PC-3 (cell line): Measurements from ENCODE around the gene GIN1.

Experiments
- EZH2 ChIP-seq: fragments of 300-600 bp; sonication (generic); IDR thresholded peaks from one replicate; pipeline ENCODE4 v1.6.1; 2017; ENCODE audit warnings: antibody characterized with exemption, mild to moderate bottlenecking, low read length; ENCODE audit not compliant: unreplicated experiment
- TF ChIP-seq, protein P1 (sequence below): fragments of 300-600 bp; sonication (generic); conservative IDR thresholded peaks from 2 replicates; pipeline ENCODE4 v1.5.1; 2017; ENCODE audit warnings: antibody characterized with exemption, low read depth, mild to moderate bottlenecking, low read length

DNA sequence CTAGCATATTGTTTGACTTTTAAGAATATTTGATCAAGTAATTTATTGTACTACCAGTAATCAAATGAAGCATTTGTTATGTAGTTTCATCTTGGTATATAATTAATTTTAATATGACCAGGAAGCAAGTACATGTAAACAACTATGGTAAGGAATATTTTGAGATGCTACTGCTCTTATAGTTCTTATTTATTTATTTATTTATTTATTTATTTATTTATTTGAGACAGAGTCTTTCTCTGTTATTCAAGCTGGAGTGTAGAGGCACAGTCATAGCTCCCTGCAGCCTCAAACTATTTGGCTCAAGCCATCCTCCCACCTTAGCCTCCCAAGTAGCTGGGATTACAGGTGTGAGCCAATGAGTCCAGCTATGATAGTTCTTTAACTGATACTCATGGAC lies 8.3 kb upstream of the GIN1 start:
- TF ChIP-seq, protein P1, sequence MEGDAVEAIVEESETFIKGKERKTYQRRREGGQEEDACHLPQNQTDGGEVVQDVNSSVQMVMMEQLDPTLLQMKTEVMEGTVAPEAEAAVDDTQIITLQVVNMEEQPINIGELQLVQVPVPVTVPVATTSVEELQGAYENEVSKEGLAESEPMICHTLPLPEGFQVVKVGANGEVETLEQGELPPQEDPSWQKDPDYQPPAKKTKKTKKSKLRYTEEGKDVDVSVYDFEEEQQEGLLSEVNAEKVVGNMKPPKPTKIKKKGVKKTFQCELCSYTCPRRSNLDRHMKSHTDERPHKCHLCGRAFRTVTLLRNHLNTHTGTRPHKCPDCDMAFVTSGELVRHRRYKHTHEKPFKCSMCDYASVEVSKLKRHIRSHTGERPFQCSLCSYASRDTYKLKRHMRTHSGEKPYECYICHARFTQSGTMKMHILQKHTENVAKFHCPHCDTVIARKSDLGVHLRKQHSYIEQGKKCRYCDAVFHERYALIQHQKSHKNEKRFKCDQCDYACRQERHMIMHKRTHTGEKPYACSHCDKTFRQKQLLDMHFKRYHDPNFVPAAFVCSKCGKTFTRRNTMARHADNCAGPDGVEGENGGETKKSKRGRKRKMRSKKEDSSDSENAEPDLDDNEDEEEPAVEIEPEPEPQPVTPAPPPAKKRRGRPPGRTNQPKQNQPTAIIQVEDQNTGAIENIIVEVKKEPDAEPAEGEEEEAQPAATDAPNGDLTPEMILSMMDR, result no peak
- TF ChIP-seq EZH2, result no peak
